Hematopoietic multipotent progenitor cell treated with erythropoietin and hydrocortisone succinate and interleukin-3 and kit ligand, for 6 days (in vitro differentiated cells): Measurements from ENCODE around the gene VPS35.

ENCODE experiments used
- DNase-seq: peaks from one replicate; pipeline ENCODE4 v3.0.0-alpha.2; 2015

Gene VPS35

DNA sequence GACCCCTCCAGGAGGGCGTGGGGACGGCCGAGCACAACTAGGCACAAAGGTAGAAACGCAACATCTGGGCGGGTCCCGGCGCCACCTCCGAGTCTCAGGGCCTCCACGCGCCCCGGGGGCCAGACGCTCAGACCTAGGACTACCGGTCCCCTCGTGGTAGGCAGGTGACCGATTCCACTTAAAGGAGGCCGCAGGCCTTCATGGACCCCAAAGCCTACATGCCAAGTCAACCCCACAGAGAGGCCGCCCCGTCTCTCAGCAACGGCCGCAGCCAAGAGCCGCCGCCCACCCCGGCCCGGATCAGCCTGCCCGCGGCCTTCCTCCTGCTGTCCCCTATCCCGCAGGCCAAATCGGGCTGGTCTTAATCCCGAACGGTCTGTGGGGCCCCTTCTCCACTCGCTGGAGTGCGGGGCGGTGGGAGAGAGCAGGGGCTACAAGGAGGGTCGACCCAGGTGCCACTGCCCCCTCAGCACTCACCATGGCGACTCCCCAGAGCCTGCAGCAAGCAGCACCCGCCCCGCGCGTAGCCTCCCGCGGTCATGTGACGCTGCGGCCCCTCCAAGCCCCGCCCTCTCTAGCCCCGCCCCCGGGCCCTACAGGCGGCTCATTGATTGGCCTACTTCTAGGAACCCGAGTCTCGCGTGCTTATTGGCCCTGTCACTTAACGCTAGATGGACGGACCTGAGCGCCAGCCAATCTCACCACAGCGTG, at the start of gene VPS35:
Gene VPS35, minus strand, starts transcription at position 525 of the 711 bp plus-strand sequence. Its CDS starts 45 bp downstream, at position 480.
- DNase-seq, result peak; percentile 100

DNA sequence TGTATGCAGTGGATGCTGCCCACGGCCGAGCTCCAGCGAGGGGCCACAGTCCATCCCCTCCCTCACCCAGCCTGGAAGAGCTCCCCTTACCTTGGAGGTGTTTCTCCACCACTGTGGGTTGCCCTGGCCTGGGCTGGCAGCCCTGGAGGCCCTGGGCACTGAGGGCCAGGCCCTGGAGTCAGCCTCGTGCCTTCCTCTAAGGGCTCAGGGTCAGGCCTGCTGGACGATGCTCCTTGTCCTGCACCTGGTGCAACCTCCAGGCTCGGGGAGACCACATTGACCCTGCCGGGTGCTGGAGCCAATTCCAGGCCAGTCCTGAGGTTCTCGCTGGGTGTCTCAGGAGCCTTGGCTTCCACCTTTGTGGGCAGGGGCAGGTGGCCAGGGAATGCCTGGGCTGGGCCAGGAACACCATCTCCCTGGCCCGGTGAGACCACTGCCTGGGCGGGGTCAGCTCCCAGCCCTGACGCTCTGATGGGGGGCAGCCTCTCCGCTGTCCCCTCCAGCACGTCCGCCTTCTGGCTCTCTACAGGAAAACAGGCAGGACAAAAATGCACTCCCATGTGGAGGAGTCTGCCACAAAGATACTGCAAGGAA, 48.7 kb upstream of the VPS35 start:
- DNase-seq, result no peak

DNA sequence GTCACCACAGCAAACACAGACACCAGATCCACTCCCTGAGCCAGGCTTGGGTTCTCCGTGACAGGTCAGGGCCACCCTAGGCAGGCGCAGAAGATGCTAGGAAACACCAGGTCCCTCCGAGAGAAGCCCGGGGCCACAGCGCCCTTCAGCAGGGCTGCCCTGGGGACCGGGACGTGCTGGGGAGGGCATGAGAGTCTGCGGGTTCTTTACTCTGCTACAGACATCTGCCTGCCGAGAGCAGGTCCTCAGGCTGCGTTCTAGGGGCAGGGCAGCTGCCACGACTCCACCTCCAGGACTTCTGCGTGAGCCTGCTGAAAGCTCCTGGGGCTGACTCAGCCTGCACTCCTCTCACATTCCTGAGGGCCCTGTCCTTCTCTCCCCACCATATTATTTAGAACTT, 47.7 kb upstream of the VPS35 start:
- DNase-seq, result no peak

DNA sequence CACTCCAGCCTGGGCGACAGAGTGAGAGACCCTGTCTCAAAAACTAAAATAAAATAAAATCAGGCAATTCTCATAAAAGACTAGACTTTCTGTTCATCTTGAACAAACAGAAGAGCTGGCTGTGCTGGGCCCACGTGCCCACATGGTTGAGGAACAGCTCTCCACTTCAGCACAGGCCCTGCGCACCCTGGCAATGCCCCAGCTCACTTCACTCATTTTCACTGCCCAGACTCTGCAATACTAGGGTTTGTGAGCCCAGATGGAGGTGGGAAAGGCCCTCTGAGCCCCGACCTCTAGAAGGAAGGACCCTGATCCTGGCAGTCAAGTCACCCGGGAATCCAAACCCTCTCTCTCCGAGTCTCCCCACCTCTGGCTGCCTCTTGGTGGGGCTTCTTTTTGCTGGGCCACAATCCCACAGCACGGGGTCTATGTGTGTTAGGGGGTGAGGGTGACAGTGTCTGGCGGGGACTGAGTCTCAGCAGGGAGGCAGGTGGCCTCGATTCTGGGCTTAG, 44.4 kb upstream of the VPS35 start:
- no peak for DNase-seq

DNA sequence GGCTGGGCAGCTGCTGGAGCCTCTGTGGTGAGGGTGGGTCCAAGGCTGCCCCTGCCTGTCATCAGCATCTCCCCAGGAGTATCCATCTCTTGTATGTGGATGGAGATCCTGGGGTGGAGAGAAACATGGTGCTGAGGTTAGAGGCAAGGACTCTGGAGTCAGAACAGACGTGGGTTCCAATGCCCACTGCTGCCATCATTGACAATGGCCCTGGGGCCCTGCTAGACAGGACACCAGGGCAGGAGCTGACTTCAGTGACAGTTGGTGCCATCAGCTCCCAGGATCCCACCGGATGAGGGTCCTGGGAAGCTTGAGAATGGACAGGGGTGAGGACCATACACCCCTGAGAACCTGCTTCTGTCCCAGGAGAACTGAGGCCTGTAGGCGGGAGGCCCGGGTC, 43.6 kb upstream of the VPS35 start:
- no peak for DNase-seq

DNA sequence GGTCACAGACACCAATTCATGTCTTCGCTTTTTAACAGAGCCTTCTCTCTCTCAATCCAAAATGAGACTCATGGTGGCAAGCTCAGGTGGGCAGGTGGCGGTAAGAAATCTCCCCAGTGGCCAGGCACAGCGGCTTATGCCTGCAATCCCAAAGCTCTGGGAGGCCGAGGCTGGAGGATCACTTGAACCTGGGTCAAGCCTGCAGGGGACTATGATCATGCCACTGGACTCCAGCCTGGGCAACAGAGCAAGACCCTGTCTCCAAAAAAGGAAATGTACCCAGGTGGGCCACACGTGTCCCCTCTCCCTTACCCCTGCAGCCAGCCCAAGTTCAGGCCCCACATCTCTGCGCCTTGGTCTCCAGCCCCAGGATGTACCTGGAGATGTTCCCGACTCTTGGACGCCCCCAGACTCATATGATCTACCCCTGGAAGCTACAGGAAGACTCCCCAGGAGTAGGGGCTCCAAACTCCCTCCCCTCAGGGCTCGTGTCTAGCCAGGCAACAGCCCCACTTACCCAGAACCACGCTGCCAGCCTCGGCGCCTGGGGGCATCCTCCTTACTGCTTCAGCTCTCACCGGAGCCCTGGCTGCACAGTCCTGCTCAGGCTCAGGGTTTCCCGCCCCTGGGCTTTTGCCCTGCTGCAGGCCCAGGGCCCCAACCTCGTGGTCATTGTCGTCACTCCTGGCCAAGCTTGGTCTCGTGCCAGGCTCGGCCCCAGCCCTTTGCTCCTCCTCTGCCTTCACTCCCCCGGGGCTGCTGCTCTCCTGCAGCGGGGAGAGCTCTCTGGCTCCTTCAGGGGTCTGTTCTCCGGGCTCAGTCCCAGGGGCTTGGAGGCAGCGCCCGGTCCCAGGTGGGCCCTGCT, 42.9 kb upstream of the VPS35 start:
- no peak for DNase-seq

DNA sequence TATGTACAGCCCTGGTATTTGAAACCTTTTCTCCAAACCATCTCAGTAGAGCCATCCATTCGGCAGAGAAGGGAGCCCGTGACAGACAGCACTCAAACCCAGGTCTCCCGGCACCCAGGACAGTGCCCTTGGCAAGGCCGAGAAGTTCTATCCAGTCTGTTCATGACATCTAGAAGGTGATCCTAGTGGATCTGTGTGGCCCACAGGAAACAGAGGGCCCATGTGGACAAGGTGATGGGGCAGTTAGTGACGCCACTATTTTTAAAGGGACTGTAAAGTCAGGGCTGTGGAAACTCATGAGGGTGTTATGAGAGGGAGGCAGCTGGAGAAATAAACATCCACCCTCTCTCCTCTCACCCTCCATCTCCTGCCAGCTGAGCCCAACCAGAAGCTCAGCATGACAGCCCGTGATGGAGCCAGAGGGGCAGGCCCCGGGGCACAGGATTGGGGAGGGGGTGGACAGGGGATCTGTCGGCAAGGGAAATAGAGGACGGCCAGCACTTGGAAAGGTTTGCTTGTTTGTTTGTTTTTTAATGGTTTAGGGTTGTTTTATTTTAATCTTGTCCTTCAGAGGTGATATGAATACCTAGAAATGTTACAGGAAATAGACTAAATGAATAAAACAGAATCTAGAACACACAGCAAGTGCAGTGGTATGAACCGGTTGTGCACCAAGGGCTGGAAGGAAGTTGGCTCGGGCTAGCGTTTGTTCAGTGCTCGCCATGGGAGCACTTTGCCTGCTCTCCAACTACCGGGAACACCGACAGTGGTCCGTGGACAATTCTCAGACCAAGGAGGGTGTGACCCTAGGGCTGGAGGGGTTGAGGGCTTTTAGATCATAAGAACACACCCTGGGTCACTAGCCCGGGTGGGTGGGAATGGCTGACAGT, 42.1 kb upstream of the VPS35 start:
- no peak for DNase-seq

DNA sequence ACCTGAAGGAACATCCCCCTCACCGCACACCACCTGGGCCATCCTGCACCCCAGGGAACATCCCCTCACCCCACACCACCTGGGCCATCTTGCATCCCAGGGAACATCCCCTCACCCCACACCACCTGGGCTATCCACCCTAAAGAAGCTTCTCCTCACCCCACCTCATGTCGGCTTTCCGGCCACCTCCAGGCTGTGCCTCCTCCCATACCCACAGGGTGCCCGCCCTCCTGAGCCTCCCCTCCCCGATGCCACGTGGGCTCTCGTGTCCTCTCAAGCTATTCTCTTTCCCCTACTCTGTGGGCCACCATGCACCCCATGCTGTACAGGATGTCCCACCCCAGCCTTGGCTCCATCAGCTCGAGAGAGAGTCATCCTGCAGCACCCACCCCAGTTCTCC, 41.1 kb upstream of the VPS35 start:
- DNase-seq, result no peak

DNA sequence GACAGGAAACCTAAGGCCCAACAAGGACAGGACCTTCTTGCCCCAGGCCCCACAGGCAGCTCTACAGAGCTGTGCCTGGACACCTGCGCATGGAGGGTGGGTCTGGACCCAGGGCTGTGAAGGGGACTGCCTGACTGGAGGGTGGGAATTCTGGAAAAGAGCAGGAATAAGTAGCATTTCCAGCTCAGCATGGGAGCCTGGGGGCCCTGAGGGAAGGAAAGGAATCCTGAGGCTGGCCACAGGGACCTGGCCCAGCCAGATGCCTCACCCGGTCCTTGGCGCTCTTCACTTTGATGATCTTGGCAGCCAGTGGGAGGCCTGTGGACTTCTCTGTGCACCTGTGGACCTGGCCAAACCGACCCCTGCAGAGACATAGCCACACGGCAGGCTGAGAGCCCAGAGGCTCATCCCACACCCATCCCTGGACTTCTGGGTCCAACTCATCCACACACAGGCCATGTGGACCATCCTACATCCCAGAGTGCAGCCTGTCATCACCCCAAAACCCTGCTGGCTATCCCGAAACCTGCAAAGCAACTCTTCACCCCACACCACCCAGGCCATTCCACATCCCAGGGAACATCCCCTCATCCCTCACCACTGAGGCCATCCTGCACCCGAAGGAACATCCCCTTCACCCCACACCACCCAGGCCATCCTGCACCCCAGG, 40.5 kb upstream of the VPS35 start:
- DNase-seq, result no peak

DNA sequence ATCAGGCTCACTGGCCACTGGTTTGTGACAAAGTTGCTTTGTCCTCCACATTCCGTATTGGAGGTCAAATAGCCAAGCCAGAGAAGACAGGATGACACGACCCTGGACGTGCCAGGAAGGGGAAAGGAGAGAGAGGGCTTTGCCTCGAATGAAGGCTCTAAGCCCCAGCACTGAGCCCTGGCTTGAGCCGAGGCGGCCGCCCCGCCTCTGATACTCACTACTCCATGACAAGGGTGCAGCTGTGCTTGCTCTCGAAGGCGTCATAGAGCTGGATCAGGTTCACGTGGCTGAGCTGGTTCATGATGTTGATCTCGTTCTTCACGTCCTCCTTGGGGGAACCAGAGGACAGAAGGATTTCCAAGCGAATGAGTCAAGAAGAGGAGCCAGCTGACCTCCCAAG, 39.8 kb upstream of the VPS35 start:
- no peak for DNase-seq

DNA sequence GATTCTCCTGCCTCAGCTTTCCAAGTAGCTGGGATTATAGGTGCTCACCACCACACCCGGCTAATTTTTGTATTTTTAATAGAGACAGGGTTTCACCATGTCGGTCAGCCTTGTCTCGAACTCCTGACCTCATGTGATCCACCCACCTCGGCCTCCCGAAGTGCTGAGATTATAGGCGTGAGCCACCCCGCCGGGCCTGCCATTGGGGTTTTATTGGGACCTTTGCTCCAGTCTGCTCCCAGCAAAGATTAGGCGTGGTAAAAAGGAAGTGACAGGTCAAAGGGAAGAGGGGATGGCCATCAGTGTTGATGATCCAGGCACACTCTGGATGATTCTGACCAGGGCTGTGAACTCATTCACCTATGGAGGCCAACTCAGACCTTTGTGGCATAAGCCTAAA, 38.7 kb upstream of the VPS35 start:
- no peak for DNase-seq

DNA sequence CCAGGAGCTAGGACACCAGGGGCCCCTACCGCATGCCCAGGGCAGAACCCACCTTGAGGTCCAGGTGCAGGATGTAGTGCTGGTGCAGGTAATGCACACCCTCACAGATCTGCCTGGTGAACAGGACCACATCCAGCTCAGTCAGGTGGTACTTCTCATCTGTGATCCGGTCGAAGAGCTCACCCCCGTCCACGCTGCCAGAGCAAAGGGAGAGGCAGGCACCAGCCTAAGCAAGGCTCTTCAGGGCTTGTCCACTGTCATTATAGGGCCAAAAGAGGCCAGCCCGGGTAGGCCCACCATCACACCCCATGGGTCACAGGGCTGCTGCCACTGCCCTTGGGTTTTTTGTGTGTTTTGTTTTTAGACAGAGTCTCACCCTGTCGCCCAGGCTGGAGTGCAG, 38.2 kb upstream of the VPS35 start:
- DNase-seq, result no peak

DNA sequence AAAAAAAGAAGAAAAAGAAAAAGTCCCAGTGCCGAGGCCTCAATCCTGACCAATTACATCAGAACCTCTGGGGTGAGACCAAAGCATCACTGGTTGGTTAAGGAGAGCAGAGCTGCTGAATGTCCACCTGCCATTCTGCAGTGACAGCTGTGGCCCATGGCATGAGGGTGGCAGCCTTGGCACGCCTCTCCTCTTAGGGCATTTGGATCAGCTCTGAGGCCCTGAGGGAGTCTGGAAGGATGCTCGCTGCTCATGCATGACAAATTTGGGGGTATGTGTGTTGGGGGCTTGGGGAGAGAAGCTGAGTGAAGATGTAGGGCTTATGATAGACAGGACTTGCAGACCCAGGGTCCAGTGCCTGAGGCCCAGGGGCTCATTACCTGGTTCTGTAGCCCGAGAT, 32.9 kb upstream of the VPS35 start:
- no peak for DNase-seq

DNA sequence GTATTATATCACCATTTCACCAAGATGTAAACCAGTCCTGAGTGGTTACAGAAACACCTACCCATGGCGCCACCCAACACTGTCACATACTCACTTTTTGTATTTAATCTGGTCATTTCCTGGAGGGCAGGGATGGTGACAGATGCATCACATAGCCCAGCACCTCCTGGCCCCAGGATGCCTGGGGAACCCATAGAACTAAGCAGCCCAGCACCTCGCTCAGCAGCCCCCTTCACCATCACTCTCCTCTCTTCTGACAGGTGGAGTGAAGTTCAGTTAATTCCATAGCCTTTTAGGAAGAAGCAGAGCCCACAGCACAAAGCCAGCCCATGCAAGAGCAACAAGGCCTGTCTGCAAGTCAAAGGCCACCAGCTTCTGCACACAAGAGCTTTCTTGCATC, 31.6 kb upstream of the VPS35 start:
- no peak for DNase-seq

DNA sequence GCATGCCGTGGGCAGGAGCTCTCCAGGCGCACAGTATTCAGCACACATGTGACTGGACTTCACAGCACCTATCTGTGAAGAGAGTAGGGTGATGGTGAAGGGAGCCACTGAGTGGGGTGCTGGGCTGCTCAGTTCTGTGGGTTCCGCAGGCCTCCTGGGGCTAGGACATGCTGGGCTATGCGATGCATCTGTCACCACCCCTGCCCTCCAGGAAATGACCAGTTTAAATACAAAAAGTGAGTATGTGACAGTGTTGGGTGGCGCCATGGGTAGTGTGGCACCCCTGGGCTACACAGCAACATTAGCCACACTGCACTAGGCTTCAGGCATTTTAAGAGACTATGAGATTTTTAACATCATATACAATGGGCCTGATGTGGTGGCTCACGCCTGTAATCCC, 30.6 kb upstream of the VPS35 start:
- no peak for DNase-seq

DNA sequence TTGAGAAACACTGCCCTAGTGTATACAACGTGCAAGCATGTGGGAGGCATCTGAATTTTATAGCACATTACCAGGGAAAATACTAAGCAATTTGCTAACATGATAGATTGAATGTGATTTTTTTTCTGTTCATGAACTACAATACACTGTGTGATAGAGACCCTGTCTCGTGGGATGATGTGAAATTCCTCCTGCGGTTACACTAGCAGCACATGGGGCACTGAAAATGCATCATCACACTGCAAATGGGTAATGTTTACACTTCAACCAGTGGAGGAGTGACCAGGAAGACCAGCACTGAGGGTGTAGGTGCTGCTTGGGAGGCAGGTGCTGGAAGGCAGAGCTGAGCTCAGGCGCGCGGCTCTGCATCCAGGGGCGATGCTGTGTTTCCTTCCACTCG, 29.2 kb upstream of the VPS35 start:
- DNase-seq, result no peak

DNA sequence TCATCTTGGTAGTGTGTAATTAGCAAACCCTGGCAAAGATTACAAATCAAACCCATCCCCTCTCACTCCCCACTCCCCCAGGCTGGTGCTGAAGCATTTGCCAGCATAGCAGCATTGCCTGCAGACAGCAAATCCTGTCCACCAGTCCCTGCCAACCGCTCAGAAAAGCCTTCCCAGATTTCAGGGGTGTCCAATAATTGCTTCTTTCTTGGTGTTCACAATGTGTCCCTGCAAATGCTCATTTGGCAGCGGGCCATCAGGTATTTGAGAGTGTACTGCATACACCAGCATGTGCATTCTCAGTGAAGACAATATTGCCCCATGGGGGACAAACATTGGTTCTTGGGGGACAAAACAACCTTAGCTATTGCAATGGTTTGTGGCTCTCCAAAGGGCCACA, 28.7 kb upstream of the VPS35 start:
- no peak for DNase-seq

DNA sequence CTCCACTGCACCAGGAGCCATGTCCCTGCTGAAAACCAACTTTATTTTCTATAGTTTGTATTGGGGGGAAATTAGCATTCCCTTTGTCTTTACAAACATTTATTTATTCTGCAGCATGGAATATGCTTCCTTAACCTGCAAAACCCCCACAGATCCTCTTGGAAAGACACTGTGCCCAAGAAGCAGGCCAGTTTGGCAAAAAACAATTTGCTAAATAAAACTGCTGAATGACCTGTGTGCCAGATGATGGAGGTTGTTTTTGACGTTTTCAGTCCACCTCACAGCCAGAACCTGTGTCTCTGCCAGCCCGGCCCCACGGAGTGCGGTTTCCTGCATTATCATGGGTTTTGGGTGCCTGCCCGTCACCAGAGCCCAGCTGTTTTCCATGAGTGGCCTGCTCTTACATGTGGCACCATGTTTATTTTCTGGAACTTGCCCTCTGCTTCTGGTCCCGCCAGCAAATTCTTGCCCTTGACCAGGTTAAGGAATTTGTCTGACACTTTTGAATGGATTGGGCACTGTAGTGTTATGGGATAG, 26.9 kb upstream of the VPS35 start:
- peak; percentile 44 for DNase-seq

DNA sequence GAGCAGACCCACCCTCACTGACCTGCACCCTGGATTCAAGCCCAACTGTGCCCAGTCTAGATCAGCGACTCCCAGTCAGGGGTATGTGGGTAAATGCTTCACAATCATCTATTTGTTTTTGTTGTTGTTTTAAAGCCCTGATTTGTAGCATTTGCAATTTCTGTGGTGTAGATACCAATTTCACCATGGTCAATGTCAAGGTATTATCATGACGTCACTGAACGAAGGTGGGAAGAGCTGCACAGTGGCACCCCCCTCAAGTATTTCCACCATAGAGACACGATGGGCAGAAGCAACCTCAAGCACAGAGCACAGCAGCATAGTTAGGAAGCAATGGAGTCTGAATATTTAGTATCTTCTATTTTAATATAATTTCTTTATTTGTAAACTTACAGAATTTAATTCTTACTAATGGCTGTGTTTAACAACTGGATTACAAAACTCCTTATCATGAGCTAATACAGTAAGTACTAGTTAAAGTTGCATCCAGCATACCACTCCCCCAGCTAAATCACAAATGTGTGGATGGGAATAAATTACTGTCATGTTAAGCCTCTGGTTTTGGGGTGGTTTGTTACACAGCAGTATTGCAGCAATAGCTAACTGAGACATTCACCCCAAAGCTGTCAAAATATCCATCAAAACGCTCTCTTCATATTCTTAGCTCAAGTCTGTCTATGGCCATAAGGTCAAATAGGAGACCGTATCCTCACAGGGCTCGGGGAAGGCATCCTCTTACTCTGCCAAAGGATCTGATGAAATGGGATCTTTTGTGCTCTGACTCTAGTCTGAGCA, 26.0 kb upstream of the VPS35 start:
- no peak for DNase-seq

DNA sequence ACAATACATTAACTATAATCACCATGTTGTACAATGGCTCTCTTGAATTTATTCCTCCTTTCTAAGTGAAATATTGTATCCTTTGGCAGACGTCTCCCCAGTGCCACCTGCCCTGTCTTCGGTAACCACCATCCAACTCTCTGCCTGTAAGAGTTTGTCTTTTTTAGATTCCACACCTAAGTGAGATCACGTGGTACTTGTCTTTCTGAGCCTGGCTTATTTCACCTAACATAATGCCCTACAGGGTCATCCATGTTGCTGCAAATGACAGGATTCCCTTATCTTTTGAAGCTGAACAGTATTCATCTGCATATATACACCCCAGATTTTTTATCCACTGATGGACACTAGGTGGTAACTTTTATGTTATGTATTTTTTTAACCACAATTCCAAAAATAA, 24.7 kb upstream of the VPS35 start:
- DNase-seq, result no peak

DNA sequence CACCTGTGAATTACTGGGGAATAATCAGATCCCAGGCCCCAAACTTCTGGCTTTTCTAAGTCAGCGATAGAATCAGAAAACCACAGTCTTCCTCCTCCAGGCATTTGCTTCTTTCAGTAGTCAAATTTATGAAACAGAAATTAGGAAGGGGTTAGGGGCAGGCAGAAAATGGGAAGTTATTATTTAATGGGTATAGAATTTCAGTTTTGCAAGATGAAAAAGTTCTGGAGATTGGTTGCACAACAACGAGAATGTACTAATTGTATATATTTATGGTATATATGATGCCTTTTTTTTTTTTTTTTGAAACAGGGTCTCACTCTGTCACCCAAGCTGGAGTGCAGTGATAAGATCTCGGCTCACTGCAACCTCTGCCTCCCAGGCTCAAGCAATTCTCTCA, 23.9 kb upstream of the VPS35 start:
- DNase-seq, result peak; percentile 14
